PC-9 (cell line): Measurements from ENCODE around the gene SYMPK. TPM values are rescaled to one million over a fixed set of nuclear protein-coding genes. Genes with fewer than 3 reads are reported as not detected.

ENCODE experiments used
- BruUV-seq: library from RNA; stranded (reverse); fragments of 400-500 nt; replicated peaks from 2 replicates; lab custom pipeline; 2021; lab: Mats Ljungman, UMichigan
- CTCF ChIA-PET: fragments of 300-600 bp; sonication (Branson Sonifier 250); formaldehyde crosslinking; loops from one replicate; lab custom pipeline; 2022; ENCODE audit warnings: antibody characterized with exemption; lab: Charles Lee
- POLR2A ChIA-PET: fragments of 300-600 bp; sonication (Branson Sonifier 250); formaldehyde crosslinking; loops from one replicate; lab custom pipeline; 2022; ENCODE audit warnings: antibody characterized with exemption; ENCODE audit not compliant: unreplicated experiment; lab: Charles Lee
- DNase-seq, 2 experiments: peaks; one replicate each; pipeline versions ENCODE4 v3.0.0 to v3.0.0-alpha.2; 2015 to 2022; ENCODE audit warnings: mixed read lengths in 1 of 2
- H2AFZ ChIP-seq: fragments of 200-600 bp; sonication (generic); 2 replicates; pipeline ENCODE4 v1.8.1; 2017; ENCODE audit warnings: antibody characterized with exemption
- H3F3A ChIP-seq: fragments of 200-600 bp; sonication (generic); 2 replicates; pipeline ENCODE4 v1.8.1; 2017; ENCODE audit warnings: antibody characterized with exemption, mild to moderate bottlenecking, low read depth; ENCODE audit not compliant: insufficient read depth
- H3K27ac ChIP-seq: fragments of 200-600 bp; sonication (generic); 2 replicates; pipeline ENCODE4 v1.6.1; 2016; ENCODE audit warnings: mixed run types
- H3K27me3 ChIP-seq: fragments of 200-600 bp; sonication (generic); 2 replicates; pipeline ENCODE4 v1.6.1; 2016; ENCODE audit warnings: low read depth, mixed run types; ENCODE audit not compliant: insufficient read depth
- H3K36me3 ChIP-seq: fragments of 200-600 bp; sonication (generic); 2 replicates; pipeline ENCODE4 v1.6.1; 2016; ENCODE audit warnings: low read depth, mixed run types
- H3K4me1 ChIP-seq: fragments of 200-600 bp; sonication (generic); replicated peaks from 2 replicates; pipeline ENCODE4 v1.6.1; 2016; ENCODE audit warnings: mixed run types; ENCODE audit not compliant: insufficient read depth
- H3K4me2 ChIP-seq: fragments of 200-600 bp; sonication (generic); 2 replicates; pipeline ENCODE4 v1.6.1; 2017; ENCODE audit warnings: mixed run types
- H3K4me3 ChIP-seq: fragments of 200-600 bp; sonication (generic); 2 replicates; pipeline ENCODE4 v1.6.1; 2016; ENCODE audit warnings: mixed run types
- H3K79me2 ChIP-seq: fragments of 200-600 bp; sonication (generic); 2 replicates; pipeline ENCODE4 v1.6.1; 2017; ENCODE audit warnings: low read depth, mixed run types
- H3K9me2 ChIP-seq: fragments of 200-600 bp; sonication (generic); 2 replicates; pipeline ENCODE4 v1.8.1; 2017; ENCODE audit warnings: mild to moderate bottlenecking; ENCODE audit not compliant: insufficient read depth
- H3K9me3 ChIP-seq: fragments of 200-600 bp; sonication (generic); 2 replicates; pipeline ENCODE4 v1.8.1; 2016; ENCODE audit warnings: low read depth; ENCODE audit not compliant: insufficient read depth
- H4K20me1 ChIP-seq: fragments of 200-600 bp; sonication (generic); 2 replicates; pipeline ENCODE4 v1.8.1; 2017; ENCODE audit not compliant: insufficient read depth
- EZH2 ChIP-seq: fragments of 200-600 bp; sonication (generic); IDR thresholded peaks from 2 replicates; pipeline ENCODE4 v1.8.0; 2017; ENCODE audit warnings: antibody characterized with exemption, low read depth
- intact Hi-C: fragments of 100-400 bp; cut with micrococcal nuclease; formaldehyde crosslinking; loops from one replicate; pipeline ENCODE4 v1.10.0; 2022; ENCODE audit not compliant: unreplicated experiment
- total RNA-seq: library from RNA; stranded (reverse); gene quantifications from 2 replicates; pipeline ENCODE4 v1.2.3, GENCODE V29; 2021
- TF ChIP-seq, protein P1 (sequence below): fragments of 200-600 bp; sonication (generic); conservative IDR thresholded peaks from 2 replicates; pipeline ENCODE4 v1.6.1; 2017; ENCODE audit warnings: mixed run types, antibody characterized with exemption, mild to moderate bottlenecking, moderate library complexity

The SYMPK gene
- total RNA-seq, 1 experiment from 2014 or later: 85.5 TPM

DNA sequence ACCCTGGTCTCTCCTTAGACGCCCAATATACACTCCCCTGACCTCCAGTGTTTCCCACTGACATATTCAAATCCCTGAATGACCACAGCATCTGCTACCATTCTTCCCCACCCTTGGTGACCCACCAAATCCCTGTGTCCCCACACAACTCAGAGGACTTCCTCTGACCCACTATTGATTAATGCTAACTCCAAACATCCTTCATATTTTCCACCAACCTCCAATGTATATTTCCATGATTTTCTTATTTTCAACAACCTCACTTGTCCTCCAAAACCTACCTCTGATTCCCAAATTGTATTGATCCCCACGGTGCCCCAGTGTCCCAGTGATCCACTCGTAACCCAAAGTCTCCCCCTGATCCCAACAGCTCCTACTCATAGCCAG is 69.8 kb downstream of the SYMPK start:
- Histone ChIP-seq H2AFZ (no peak overlapping the region), H3K27me3 (no peaks in the 10 kb centered on the region), H3K4me3 (no peak overlapping the region), H3K4me1 (peaks cover 18% of the 10 kb centered on the region), H3K27ac (no peak overlapping the region), H4K20me1 (no peaks in the 10 kb centered on the region), H3F3A (peaks cover 14% of the 10 kb centered on the region; the same call in 1 of the 2 replicates), H3K4me2 (0 out of 2 replicates have a peak overlapping the region, but pooled peaks have one; percentile 9), H3K79me2 (peaks cover 28% of the 10 kb centered on the region), H3K36me3 (peaks cover 13% of the 10 kb centered on the region), H3K9me3 (no peaks in the 10 kb centered on the region), H3K9me2 (no peaks in the 10 kb centered on the region)
- TF ChIP-seq, protein P1, sequence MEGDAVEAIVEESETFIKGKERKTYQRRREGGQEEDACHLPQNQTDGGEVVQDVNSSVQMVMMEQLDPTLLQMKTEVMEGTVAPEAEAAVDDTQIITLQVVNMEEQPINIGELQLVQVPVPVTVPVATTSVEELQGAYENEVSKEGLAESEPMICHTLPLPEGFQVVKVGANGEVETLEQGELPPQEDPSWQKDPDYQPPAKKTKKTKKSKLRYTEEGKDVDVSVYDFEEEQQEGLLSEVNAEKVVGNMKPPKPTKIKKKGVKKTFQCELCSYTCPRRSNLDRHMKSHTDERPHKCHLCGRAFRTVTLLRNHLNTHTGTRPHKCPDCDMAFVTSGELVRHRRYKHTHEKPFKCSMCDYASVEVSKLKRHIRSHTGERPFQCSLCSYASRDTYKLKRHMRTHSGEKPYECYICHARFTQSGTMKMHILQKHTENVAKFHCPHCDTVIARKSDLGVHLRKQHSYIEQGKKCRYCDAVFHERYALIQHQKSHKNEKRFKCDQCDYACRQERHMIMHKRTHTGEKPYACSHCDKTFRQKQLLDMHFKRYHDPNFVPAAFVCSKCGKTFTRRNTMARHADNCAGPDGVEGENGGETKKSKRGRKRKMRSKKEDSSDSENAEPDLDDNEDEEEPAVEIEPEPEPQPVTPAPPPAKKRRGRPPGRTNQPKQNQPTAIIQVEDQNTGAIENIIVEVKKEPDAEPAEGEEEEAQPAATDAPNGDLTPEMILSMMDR: no peak
- no peak for TF ChIP-seq EZH2
- no peak for DNase-seq
- ChIA-PET CTCF (interaction anchor here (0.6 to 0.7 kb wide), 3 partner anchors 12 to 542 kb away, joined by 3 to 6 read pairs (median 3); no protein-coding TSS in a partner anchor), POLR2A (interaction anchor here (0.6 to 1.4 kb wide), 4 partner anchors 10 to 76 kb away, joined by 3 to 15 read pairs (median 5); partner anchors contain the start of gene DMPK)
- no TSS peak for BruUV-seq
- intact Hi-C loops: no loop called here

DNA sequence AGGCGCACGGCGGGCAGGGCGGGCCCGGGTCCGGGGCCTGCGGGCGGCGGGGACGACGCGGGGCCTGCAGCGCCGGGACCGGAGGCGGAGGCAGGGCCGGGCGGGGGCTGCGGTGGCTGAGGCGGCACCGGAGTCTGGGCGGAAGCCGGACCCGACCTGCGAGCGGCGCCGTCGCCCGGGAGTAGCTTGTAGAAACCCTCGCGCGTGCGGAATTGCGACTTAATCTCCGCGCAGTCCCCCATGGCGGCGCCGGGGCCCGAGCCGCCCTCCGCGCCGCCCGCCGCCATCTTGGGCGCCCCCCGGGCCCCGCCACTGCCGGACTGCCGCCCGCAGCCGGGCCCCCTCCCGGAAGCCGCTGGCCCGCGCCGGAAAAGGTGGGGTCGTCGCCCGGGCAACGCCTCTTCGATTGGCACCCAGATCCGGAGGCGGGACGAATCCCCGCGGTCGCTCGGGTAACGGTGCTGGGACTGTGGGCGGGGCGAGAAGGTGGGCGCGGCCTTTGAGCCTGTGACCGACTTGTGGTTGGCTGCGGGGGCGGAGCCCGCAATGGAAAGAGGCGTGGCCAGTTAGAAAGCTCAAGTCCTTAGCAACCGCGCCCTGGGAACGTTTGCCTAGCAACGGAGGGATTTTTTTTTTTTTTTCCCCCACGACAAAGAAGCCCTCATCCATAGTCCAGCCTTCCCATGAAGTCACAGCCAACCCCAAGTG is 70.3 kb downstream of the SYMPK start, which contains the start of gene DMWD:
DMWD (minus strand) TSS at position 376 of the 708 bp plus-strand sequence; CDS start at position 287, 89 bp downstream.
- Histone ChIP-seq H3K9me2 (no peaks in the 10 kb centered on the region), H2AFZ (peak within 1 kb of the TSS; percentile 77), H4K20me1 (no peaks in the 10 kb centered on the region), H3K4me3 (peak within 1 kb of the TSS; percentile 93), H3K36me3 (peaks cover 13% of the 10 kb centered on the region), H3K27me3 (no peaks in the 10 kb centered on the region), H3K4me1 (peaks cover 18% of the 10 kb centered on the region), H3K27ac (no peak within 1 kb of the TSS), H3K79me2 (peaks cover 28% of the 10 kb centered on the region), H3K4me2 (peak within 1 kb of the TSS; percentile 95), H3K9me3 (no peaks in the 10 kb centered on the region), H3F3A (peaks cover 12% of the 10 kb centered on the region; the same call in 1 of the 2 replicates)
- BruUV-seq: no TSS peak
- POLR2A ChIA-PET: interaction anchor here (0.6 to 1.4 kb wide), 5 partner anchors 10 to 1268 kb away, joined by 3 to 15 read pairs (median 3); partner anchors contain the start of gene DMPK
- TF ChIP-seq, protein P1: no peak
- TF ChIP-seq EZH2: no peak
- intact Hi-C loops: no loop called here
- CTCF ChIA-PET: interaction anchor here (0.6 to 0.7 kb wide), 3 partner anchors 11 to 542 kb away, joined by 3 to 6 read pairs (median 3); no protein-coding TSS in a partner anchor
- DNase-seq: peak; percentile 95 to 100

- H3K9me3 ChIP-seq: no peaks in the 10 kb centered on the region
- H3K27ac ChIP-seq: no peak overlapping the region
- peak overlapping the region; percentile 93 for H3K4me3 ChIP-seq
- no peaks in the 10 kb centered on the region for H3K9me2 ChIP-seq
- no peaks in the 10 kb centered on the region for H3K27me3 ChIP-seq
- ChIA-PET CTCF (no interaction called here), POLR2A (interaction anchor here (0.7 to 1.4 kb wide), 3 partner anchors 9 to 1268 kb away, joined by 3 to 15 read pairs (median 5); partner anchors contain the start of gene DMPK)
- H4K20me1 ChIP-seq: no peaks in the 10 kb centered on the region
- H3F3A ChIP-seq: peaks cover 8% of the 10 kb centered on the region; the same call in 1 of the 2 replicates
- intact Hi-C loops: no loop called here
- peaks cover 13% of the 10 kb centered on the region for H3K36me3 ChIP-seq
- TF ChIP-seq, protein P1: no peak
- TF ChIP-seq EZH2: no peak
- peak overlapping the region; percentile 95 for H3K4me2 ChIP-seq
- H2AFZ ChIP-seq: peak overlapping the region; percentile 77
- peaks cover 18% of the 10 kb centered on the region for H3K4me1 ChIP-seq
- DNase-seq: no peak
- H3K79me2 ChIP-seq: peaks cover 28% of the 10 kb centered on the region
- BruUV-seq: no TSS peak
Measured at GRCh38 chr19:45791744-45792469, 71.0 kb downstream of the SYMPK start.
